ENCODE measurements around the gene NABP2.
A peak's percentile ranks its signal among the peaks of the same experiment; 100 is the strongest.

The NABP2 gene

DNA sequence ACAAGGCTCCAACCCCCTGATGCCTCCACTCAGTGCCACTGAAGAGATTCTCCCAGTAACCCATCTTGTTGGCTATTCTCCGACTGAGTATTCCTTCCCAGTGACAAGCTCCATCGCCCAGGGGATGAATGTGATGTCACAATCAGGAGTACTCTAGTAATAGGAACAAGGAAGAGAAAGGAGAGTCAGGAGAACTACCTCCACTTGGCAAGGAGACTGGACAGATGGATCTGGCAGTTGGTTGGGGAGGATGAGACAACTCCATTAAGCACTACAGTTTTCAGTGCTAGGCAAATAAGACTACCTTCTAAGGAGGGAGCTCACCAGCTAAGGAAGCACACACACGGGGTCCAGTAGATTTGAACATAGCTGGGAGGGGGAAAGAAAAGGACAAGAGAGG is 7.7 kb upstream of the NABP2 start:
- no peak for DNase-seq

GRCh38 chr12:56219840-56220239 is 4.3 kb upstream of the NABP2 start:
- DNase-seq, result no peak

GRCh38 chr12:56220611-56221231 is 3.4 kb upstream of the NABP2 start:
- no peak for DNase-seq

GRCh38 chr12:56221232-56221756 is 2.8 kb upstream of the NABP2 start:
- no peak for DNase-seq

GRCh38 chr12:56221757-56222530 is 2.2 kb upstream of the NABP2 start, which contains the start of gene RNF41:
TSS of gene RNF41 (minus strand) at chr12:56221922. CDS start at chr12:56214047, 7,875 bp downstream.
- peak; percentile 95 for DNase-seq

- DNase-seq, result no peak
Measured at GRCh38 chr12:56222531-56222895, 1.6 kb upstream of the NABP2 start.

GRCh38 chr12:56223571-56224101 is 506 bp upstream of the NABP2 start:
- DNase-seq, result no peak

DNA sequence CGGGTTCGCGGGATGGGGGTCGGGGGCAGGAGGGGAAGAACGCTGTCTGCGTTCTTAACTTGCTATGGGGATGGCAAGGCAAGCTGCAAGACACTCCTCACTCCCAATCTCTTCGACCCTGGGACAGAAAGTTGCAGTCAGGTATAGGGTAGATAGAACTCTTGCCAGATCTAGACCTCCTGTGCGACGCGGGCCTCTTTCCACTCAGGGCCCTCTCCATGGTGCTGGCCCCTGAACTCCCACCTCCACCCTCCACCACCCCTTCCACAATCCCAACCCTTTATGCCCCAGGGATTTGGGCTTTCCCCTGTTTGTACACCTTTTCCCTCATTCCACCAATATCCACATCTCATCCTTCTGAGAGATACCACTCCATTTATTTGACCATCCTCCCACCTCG is 812 bp downstream of the NABP2 start:
- DNase-seq, result no peak

GRCh38 chr12:56229082-56229481 is 4.9 kb downstream of the NABP2 start:
- no peak for DNase-seq

- DNase-seq, result no peak
Measured at GRCh38 chr12:56229916-56230431, 5.8 kb downstream of the NABP2 start, which contains the start of gene SLC39A5. TSS of gene SLC39A5 (plus strand) at chr12:56230051. CDS start at chr12:56231275, 1,224 bp downstream.

DNA sequence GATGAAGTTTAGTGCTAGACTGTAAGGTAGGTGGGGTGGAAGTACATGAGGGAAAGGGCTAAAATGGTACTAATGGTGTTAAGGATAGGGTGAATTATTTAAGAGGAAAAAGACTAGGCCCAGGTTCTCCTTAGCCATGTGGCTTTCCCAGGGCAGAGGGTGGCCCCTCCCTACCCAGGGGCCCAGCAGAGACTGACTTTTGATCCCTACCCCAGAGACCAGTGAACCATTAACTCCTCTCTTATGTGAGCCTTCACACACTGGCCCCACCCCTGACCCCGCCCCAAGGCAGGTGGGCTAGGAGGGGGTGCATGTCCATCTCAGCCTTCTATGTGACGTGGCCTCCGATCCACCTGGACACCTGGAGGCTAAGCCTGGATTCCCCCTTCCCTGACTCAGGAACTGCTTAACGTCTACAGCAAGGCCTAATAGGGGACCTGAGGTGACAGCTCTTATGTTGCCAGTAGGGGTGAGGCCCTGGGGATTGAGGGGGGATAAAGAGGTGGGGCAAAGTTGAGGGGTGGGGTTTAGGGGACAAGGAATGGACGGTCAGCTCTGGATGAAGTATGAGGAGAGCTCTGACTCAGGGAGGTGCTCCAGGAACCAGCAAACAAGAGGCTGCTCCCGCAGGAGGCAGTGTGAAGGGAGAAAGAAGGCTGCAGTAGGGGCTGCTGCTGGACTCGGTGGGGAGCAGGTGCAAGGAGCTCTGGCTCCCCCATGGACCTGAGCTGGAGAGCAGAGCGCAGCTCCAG is 6.5 kb downstream of the NABP2 start:
- no peak for DNase-seq

GRCh38 chr12:56231184-56231582 is 7.0 kb downstream of the NABP2 start:
- no peak for DNase-seq

GRCh38 chr12:56234746-56235436 is 10.7 kb downstream of the NABP2 start:
- no peak for DNase-seq

DNA sequence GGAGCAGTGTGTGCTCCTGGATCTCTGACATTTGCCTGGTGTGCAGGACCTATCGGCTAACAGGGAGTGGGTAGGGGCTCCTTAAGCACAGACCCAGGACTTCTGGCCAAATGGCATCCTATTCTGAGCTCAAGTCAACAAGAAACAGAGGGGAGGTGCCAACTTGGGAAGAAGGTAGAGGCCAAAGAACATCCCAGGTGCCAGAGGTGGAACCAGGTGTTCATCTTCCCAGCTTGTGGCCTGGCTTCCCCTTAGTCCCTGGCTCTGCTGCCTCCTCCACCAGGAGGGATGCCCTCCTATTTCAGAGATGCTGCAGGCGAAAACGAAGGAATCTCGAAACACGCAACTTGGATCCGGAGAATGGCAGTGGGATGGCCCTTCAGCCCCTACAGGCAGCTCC is 11.9 kb downstream of the NABP2 start:
- DNase-seq, result no peak

GRCh38 chr12:56236985-56237384 is 12.8 kb downstream of the NABP2 start:
- DNase-seq, result no peak

DNA sequence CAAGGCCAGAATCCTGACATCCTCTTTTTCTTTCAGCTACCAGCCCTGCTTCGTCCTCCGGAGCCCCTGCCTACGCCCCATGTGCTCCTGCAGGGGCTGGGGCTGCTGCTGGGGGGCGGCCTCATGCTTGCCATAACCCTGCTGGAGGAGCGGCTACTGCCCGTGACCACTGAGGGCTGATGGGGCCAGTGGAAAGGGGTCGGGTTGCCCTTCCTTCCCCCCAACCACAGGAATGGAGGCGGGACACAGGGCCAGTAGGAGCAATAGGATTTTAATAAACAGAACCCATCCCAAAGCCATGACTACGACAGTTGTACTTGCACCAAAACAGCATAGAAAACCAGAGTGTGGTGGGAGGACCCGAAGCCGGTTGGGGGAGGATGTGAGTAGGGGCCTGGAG is 13.4 kb downstream of the NABP2 start:
- DNase-seq, result no peak

- no peak for DNase-seq
Measured at GRCh38 chr12:56241424-56242303, 17.5 kb downstream of the NABP2 start.

GRCh38 chr12:56242986-56243385 is 18.8 kb downstream of the NABP2 start:
- no peak for DNase-seq

DNA sequence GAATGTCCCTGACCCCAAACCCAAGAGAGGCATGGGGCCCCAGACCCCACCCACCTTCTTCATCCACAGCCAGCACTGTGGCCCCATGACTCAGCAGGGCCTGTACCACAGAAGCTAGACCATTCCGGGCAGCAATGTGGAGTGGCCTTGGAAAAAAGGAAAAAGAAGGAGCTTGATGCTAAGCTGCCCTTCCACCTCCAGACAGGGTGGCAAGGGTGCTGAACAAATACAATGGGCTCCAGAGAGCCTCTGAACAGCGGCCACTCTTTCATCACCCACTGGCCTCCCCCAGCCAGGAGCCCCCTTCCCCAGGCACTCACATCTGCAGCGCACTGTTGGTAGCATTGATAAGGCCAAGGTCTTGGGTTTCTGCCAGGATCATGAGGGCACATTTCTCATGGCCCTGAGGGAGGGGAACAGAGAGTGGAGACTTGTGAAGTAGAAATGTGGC is 19.6 kb downstream of the NABP2 start:
- DNase-seq, result no peak

DNA sequence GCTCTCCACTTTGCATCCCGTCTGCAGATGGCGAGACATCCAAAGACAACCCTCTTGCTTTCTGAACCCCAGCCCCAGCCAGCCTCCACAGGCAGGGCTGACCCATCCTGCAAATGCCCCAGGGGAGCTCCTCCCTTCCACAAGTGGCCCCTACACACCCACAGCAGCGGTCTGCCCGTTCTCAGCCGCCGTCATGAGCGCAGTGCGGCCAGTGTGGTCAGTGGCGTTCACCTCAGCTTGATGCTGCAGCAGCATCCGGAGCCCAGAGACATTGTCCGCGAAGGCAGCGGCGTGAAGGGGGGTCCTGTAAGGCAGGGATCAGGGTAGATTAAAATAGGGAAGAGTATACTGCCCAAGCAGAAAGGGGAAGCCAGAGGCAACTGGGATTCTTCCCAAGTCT is 20.4 kb downstream of the NABP2 start:
- DNase-seq, result no peak

GRCh38 chr12:56247923-56248322 is 23.8 kb downstream of the NABP2 start:
- no peak for DNase-seq

Measured in activated CD4-positive, alpha-beta T cell treated with anti-CD3 and anti-CD28 coated beads, Interleukin-2, Interleukin-6, amounts not matched to agents 100 ng/mL and 50 ng/mL, durations not matched to agents 16 hours and 8 hours (primary cell).